DMS53 treated with DMSO at 0.1 percent for 48 hours (cell line): ENCODE results near the gene DCST1.

Source experiments
- DNase-seq: peaks from one replicate; lab custom pipeline; 2025; ENCODE audit not compliant: unreplicated experiment; lab: John Stamatoyannopoulos, UW

The DCST1 gene

GRCh38 chr1:155012776-155013602 lies 20.6 kb upstream of the DCST1 start:
- no peak for DNase-seq

- DNase-seq: no peak
Measured at GRCh38 chr1:155013632-155014031, 20.0 kb upstream of the DCST1 start.

GRCh38 chr1:155014709-155015508 lies 18.7 kb upstream of the DCST1 start:
- DNase-seq: no peak

GRCh38 chr1:155015527-155016230 lies 17.9 kb upstream of the DCST1 start:
- no peak for DNase-seq

GRCh38 chr1:155016231-155016831 lies 17.3 kb upstream of the DCST1 start:
- no peak for DNase-seq

- peak; percentile 20 for DNase-seq
Measured at GRCh38 chr1:155017041-155017945, 16.3 kb upstream of the DCST1 start.

GRCh38 chr1:155017946-155018316 lies 15.7 kb upstream of the DCST1 start:
- DNase-seq: no peak

- no peak for DNase-seq
Measured at GRCh38 chr1:155018617-155019348, 14.8 kb upstream of the DCST1 start.

- no peak for DNase-seq
Measured at GRCh38 chr1:155019377-155020245, 14.0 kb upstream of the DCST1 start.

GRCh38 chr1:155022136-155022926 lies 11.3 kb upstream of the DCST1 start:
- DNase-seq: no peak

- DNase-seq: peak; percentile 35
Measured at GRCh38 chr1:155022927-155023236, 10.7 kb upstream of the DCST1 start.

GRCh38 chr1:155023627-155024026 lies 10.0 kb upstream of the DCST1 start:
- no peak for DNase-seq

- no peak for DNase-seq
Measured at GRCh38 chr1:155024315-155024714, 9.3 kb upstream of the DCST1 start.

GRCh38 chr1:155026154-155026553 lies 7.5 kb upstream of the DCST1 start:
- DNase-seq: no peak

- DNase-seq: no peak
Measured at GRCh38 chr1:155026588-155026987, 7.0 kb upstream of the DCST1 start.

- no peak for DNase-seq
Measured at GRCh38 chr1:155029513-155030242, 3.9 kb upstream of the DCST1 start.

- no peak for DNase-seq
Measured at GRCh38 chr1:155030243-155030795, 3.3 kb upstream of the DCST1 start.
